GM18526 (cell line): Measurements from ENCODE around the gene TCEA3.

Experiments used
- POLR2A ChIP-seq: IDR thresholded peaks from 3 replicates; pipeline ENCODE4 v1.6.1; 2011; ENCODE audit not compliant: insufficient read length; ENCODE audit errors: extremely low read depth

TCEA3 gene

GRCh38 chr1:23434260-23434775 lies 9.8 kb upstream of the TCEA3 start:
- TF ChIP-seq POLR2A: no peak

DNA sequence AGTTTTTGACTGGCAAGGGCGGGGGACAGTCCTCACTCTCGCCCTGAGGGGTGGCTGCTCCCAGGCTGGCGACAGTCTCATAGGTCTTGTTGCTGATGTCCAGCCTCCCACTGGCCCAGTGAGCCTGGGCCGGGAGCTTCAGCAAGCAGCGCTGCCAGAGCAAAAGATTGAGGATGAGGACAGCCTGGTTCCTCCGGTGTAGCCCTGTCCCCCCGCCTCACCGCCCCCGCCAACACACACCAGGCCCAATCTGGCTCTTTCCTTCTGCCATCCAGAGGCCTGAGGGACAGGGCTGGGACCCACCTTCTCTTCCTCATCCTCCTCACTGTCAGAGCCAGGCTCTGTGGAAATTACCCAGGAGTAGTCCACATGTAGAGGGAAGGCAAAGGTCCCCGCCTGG lies 8.6 kb upstream of the TCEA3 start:
- no peak for TF ChIP-seq POLR2A

DNA sequence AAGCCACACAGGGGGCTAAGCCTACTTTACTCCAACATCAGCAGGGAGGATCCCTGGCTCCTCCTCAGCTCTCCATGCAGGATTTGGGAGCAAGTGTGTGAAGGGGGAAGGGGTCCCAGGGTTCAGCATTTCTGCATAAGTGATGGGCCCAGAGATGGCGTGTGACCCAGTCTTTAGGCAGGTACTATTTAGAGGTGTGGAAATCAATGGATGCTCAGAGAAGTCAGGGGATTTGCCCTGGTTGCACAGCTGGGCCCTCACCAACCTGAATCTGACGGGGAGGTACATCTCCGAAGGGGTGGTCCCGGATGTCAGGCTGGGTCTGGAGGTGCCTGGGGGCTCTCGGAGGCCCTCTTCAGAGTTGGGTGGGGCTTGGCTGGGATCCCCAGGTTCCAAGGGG lies 6.9 kb upstream of the TCEA3 start:
- no peak for TF ChIP-seq POLR2A

DNA sequence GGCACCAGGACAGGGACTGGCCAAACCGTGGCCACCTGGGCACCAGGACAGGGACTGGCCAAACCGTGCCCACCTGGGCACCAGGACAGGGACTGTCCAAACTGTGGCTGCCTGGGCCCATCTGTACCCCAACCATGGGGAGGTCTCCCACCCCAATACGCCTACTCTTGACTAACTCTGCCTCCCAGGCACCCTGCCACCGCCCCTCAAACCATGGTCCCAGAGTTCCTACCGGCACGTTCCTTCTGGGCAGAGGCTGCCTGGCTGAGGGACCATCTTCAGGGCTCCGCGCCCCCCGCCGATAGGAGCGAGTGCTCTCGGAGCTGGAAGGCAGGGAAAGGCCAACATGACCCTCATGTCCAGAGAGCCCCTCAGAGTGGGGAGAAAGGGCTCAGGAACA lies 6.3 kb upstream of the TCEA3 start:
- no peak for TF ChIP-seq POLR2A

DNA sequence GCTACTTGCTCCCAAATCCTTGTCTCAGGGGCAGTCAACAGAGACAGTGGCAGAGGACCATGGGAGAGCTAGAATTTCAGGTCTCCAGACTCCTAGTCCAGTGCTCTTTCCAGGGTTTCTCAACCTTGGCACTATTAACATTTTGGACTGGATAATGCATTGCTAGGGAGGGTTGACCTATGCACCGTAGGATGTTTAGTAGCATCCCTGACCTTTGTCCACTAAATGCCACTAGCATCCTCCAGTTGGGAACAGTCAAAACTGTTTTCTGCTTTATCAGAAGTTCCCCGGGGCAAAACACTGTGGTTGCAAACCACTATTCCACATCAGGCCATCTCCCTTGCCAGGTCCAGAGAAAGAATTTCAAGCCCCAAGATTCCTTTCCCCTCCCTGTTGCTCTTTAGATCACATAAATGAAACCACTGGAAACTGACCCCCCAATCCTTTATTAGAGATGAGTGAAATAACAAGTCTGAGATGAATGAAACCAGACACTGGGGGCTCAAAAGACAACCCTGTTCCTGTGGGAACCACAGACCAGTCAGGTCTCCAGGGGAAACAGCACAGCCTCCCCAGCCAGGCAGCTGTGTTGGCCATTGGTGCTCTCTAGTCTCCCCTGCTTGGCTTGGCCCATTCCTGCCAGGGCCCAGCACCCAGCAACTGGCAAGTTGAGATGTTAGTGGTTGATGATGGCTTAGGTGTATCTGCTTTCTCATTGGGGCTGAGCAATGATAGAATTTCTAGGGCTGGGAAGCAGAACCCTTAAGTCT lies 3.8 kb upstream of the TCEA3 start:
- TF ChIP-seq POLR2A: no peak

DNA sequence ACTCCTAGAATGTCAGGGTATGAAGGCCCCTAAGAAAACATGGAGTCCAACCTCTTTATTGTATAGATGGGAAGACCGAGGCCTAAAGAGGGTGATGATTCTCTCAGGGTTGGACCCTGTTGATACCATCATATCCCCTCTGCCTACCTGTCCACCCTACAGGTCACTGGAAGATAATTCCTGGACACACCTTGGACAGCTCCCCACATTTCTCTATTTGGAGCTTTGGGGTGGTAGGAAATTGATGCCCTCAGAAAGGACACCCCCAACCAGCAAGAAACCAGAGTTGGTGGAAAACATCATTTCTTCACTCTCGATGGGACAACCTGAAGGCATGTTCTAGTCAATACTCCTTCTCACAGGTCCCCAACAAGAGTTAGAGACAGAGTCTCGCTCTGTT lies 3.0 kb upstream of the TCEA3 start:
- no peak for TF ChIP-seq POLR2A

GRCh38 chr1:23426828-23427227 lies 2.3 kb upstream of the TCEA3 start:
- TF ChIP-seq POLR2A: no peak

DNA sequence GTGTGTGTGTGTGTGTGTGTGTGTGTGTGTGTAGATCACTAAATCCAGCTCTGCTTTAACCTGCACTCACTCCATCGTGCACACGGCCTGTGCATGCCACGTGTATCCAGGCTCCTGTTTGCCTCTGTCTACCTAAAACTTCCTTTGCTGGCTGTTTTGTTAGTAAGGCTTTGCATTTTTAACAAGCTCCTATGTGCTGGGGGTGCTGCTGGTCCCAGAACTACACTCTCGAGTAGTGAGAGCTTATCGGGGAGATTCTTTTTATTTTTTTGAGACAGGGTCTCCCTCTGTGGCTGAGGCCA lies 596 bp upstream of the TCEA3 start:
- TF ChIP-seq POLR2A: no peak

DNA sequence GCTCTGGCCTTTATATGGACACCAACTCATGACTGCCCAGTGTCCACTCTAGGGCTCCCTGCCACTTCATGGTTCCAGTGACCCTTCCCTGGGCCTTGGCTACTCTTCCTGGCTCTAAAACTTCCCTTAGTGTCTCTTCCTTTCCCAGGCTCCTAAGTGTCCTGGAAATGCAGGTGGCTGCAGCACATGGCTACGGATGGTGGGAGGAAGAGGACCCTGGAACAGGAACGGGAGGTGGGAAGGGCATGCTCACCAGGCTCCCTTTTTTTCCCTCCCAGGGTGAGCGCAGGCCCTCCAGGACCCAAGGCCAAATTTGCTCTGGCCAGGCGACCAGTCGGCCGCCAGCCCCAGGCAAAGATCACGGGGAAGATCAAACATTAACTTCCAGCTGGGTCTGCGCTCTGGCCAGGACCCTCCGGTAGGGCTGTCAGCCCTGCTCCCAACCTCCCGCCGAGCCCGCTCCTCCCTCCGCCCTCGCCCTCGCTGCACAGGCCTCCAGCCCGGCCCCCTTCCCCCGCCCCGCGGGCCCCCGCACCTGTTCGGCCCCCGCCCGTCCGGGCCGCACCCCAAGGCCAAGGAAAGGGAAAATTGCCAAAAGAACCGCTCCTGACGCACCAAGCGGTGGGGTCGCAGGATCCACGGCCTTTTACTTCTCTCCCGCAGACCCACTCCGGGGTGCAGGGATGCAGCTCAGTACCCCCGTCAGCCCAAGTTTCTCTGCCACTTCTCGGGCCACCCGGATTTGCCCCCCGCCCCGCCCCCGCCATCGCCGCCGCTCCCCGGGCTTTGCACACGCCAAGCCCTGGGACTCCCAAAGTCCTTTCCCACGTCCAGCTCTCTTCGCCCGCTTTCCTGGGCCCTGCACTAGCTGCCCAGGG lies 894 bp downstream of the TCEA3 start:
- no peak for TF ChIP-seq POLR2A

- no peak for TF ChIP-seq POLR2A
These were observed 1.6 kb downstream of the TCEA3 start for GRCh38 chr1:23422941-23423340.

DNA sequence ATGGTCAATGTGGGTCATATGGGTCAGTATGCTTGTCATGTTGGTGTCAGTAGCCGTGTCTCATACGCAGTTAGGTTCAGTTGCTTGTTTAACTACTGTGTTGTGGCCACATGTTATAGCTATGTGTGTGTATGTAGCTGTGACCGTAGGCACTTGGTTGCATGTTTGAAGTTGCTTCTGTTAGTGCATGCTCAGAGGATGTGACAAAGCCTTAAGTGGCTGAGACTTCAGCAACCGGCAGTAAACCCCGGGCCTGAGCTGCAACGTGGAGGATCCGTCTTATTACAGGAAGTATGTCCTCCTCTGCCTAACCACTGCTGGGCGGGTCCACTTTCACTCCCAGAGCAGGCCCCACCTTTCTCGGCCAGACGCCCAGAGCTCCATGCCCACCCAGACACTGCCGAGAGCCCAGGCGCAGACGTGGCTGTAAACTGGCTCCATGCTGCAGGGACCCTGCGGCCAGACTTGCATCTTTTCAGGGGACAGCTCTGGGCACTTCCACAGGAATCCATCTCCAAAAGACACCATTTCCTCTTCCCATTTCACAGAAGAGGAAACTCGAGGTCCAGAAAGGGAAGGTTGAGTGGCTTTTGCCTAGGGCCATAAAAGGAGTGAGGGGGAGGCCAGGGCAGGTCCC lies 2.2 kb downstream of the TCEA3 start:
- TF ChIP-seq POLR2A: no peak

DNA sequence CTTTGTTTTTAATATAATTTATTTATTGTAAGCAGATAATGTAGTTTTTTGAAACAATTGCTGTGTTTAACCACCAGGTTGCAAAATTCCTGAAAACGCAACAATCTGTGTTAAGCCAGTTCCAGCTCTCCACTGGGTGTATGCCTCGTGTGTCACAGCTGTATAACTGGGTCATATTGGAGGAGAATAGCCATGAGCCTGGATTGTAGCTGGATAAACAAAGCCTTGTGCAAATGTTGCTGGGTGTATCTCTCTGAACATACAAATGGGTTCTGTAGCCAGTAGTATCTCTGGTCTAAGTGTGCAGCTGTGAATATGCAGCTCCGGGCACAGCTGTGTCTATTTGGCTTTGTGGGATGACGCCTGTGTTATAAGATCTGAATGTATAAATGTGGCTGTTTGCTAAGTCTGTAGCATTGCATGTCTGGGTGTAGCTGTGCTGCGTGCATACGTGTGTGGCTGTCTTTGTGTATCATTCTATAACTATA lies 2.8 kb downstream of the TCEA3 start:
- no peak for TF ChIP-seq POLR2A

DNA sequence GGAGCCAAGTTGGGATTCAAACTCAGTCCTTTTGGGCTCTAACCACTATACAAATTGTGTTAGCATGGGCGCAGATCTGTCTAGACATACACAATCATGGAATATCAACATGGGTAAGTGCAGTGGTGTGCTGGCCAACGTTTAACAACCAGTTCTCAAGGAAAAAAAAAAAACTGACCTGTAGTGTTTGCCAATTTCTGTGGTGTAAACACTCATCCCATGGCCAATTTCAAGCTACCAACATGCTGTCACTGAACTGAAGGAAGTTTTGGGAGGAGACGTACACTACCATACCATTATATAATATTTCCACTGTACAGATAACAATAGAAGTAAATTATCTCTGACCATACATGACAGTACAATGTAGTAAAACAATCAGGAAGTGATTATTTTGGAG lies 3.2 kb downstream of the TCEA3 start:
- TF ChIP-seq POLR2A: no peak

DNA sequence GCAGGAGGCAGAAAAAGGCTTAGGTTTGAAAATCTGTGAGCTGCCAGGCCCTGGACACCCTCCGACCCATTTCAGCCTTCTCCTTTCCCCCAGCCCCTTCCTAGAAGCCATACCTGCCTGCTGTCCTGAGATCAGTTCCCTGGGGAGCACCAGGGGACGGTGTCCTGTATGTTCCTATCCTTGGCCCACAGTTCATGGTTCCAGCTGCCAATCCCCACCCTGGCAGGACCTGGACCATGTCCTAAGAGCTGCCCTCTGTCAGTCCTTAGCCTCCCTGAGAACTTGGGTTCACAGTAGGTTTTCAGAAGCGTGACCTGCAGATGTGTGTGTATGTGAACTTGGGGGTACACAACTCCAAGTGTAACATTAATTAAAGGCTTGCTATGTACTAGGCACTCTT lies 3.8 kb downstream of the TCEA3 start:
- no peak for TF ChIP-seq POLR2A

GRCh38 chr1:23419180-23419579 lies 5.4 kb downstream of the TCEA3 start:
- no peak for TF ChIP-seq POLR2A

GRCh38 chr1:23417570-23417969 lies 7.0 kb downstream of the TCEA3 start:
- TF ChIP-seq POLR2A: no peak
